GM19468 (cell line): Measurements from ENCODE around the gene BBIP1.

Experiments used
- ATAC-seq: cut with Tn5 transposase; IDR thresholded peaks from one replicate; pipeline ENCODE4 v1.9.1; 2021; ENCODE audit warnings: mild to moderate bottlenecking, moderate library complexity, moderate number of reproducible peaks; ENCODE audit not compliant: unreplicated experiment; ENCODE audit errors: extremely low read depth

BBIP1 gene

GRCh38 chr10:110918643-110919348 is at the start of gene BBIP1:
Gene BBIP1, minus strand, starts transcription at chr10:110919180. Its CDS starts 1,023 bp downstream, at chr10:110918157.
- peak; percentile 90 for ATAC-seq

- no peak for ATAC-seq
Measured at GRCh38 chr10:110967645-110968044, 48.7 kb upstream of the BBIP1 start.

- no peak for ATAC-seq
Measured at GRCh38 chr10:110967009-110967630, 48.1 kb upstream of the BBIP1 start.

GRCh38 chr10:110966146-110966545 is 47.2 kb upstream of the BBIP1 start:
- no peak for ATAC-seq

- no peak for ATAC-seq
Measured at GRCh38 chr10:110965216-110965615, 46.2 kb upstream of the BBIP1 start.

GRCh38 chr10:110964681-110965080 is 45.7 kb upstream of the BBIP1 start:
- no peak for ATAC-seq

- ATAC-seq: no peak
Measured at GRCh38 chr10:110963162-110963561, 44.2 kb upstream of the BBIP1 start.

GRCh38 chr10:110962443-110962842 is 43.5 kb upstream of the BBIP1 start:
- no peak for ATAC-seq

- no peak for ATAC-seq
Measured at GRCh38 chr10:110960333-110960712, 41.3 kb upstream of the BBIP1 start.

GRCh38 chr10:110959379-110960332 is 40.7 kb upstream of the BBIP1 start:
- no peak for ATAC-seq

GRCh38 chr10:110957606-110958005 is 38.6 kb upstream of the BBIP1 start:
- ATAC-seq: no peak

GRCh38 chr10:110951381-110951780 is 32.4 kb upstream of the BBIP1 start:
- ATAC-seq: no peak

GRCh38 chr10:110947061-110947595 is 28.1 kb upstream of the BBIP1 start:
- no peak for ATAC-seq

- ATAC-seq: no peak
Measured at GRCh38 chr10:110946496-110946895, 27.5 kb upstream of the BBIP1 start.

GRCh38 chr10:110944792-110945396 is 25.9 kb upstream of the BBIP1 start:
- ATAC-seq: no peak

GRCh38 chr10:110939419-110939818 is 20.4 kb upstream of the BBIP1 start:
- ATAC-seq: no peak

- no peak for ATAC-seq
Measured at GRCh38 chr10:110936757-110937156, 17.8 kb upstream of the BBIP1 start.

- ATAC-seq: no peak
Measured at GRCh38 chr10:110932505-110933180, 13.7 kb upstream of the BBIP1 start.

- no peak for ATAC-seq
Measured at GRCh38 chr10:110931769-110932381, 12.9 kb upstream of the BBIP1 start.
